GM12878 (cell line): ENCODE data around the gene SHISA9. TPM values are rescaled to one million over a fixed set of nuclear protein-coding genes. Genes with fewer than 3 reads are reported as not detected.

Source experiments
- ATAC-seq: fragments of 200-7000 bp; cut with Tn5 transposase; 3 replicates; pipeline ENCODE4 v1.9.1; 2020; ENCODE audit warnings: mild to moderate bottlenecking, moderate library complexity
- BruUV-seq: library from RNA; stranded (reverse); fragments of 400-500 nt; replicated peaks from 2 replicates; lab custom pipeline; 2021; lab: Mats Ljungman, UMichigan
- CTCF ChIA-PET: fragments of 300-600 bp; sonication (Branson Sonifier 250); formaldehyde crosslinking; extraction: SDS; loops from one replicate; lab custom pipeline; 2021; ENCODE audit warnings: inconsistent platforms; lab: Yijun Ruan, JAX
- POLR2A ChIA-PET: fragments of 350-600 bp; formaldehyde crosslinking; extraction: SDS; loops from one replicate; lab custom pipeline; 2021; ENCODE audit warnings: inconsistent platforms; lab: Charles Lee
- RAD21 ChIA-PET: fragments of 300-600 bp; sonication (Branson Sonifier 250); formaldehyde crosslinking; loops from one replicate; lab custom pipeline; 2023; ENCODE audit warnings: antibody characterized with exemption; ENCODE audit not compliant: unreplicated experiment; lab: Charles Lee
- SMC1A ChIA-PET: fragments of 300-600 bp; sonication (Branson Sonifier 250); formaldehyde crosslinking; loops from one replicate; lab custom pipeline; 2023; ENCODE audit not compliant: unreplicated experiment, uncharacterized antibody; lab: Charles Lee
- DNase-seq: peaks from one replicate; pipeline ENCODE4 v3.0.0-alpha.2; 2011; ENCODE audit warnings: low read depth, low spot score
- FAIRE-seq: peaks from 3 replicates; lab custom pipeline; 2011; peaks lifted over from hg19 to GRCh38; lab: Jason Lieb, UNC
- H2AFZ ChIP-seq: 2 replicates; pipeline ENCODE4 v1.6.0; 2011; ENCODE audit warnings: low read depth, low read length, control low read depth; ENCODE audit not compliant: control insufficient read depth
- H3K27ac ChIP-seq: 2 replicates; pipeline ENCODE4 v1.5.1; 2011; ENCODE audit warnings: control low read depth; ENCODE audit not compliant: control insufficient read depth, insufficient read depth
- H3K27me3 ChIP-seq, 2 experiments: replicated peaks in 1 of 2; 2 replicates each; pipeline versions ENCODE4 v1.6.0 to v1.6.1; 2011; ENCODE audit warnings: low read length in 1 of 2; ENCODE audit not compliant: control insufficient read depth in 2 of 2, insufficient read depth in 2 of 2
- H3K36me3 ChIP-seq, 2 experiments: 2 replicates each; pipeline ENCODE4 v1.5.1; 2011; ENCODE audit warnings: low read length in 1 of 2; ENCODE audit not compliant: control insufficient read depth in 2 of 2, insufficient read depth in 2 of 2
- H3K4me1 ChIP-seq: 2 replicates; pipeline ENCODE4 v1.6.1; 2011; ENCODE audit warnings: mild to moderate bottlenecking, low read length, moderate library complexity, mixed read lengths; ENCODE audit not compliant: control insufficient read depth, insufficient read depth
- H3K4me2 ChIP-seq: 2 replicates; pipeline ENCODE4 v1.6.0; 2011; ENCODE audit warnings: control low read depth; ENCODE audit not compliant: control insufficient read depth, insufficient read depth
- H3K4me3 ChIP-seq: fragments of 200-600 bp; sonication (generic); 2 replicates; pipeline ENCODE4 v1.5.1; 2016
- H3K79me2 ChIP-seq: 2 replicates; pipeline ENCODE4 v1.6.0; 2011; ENCODE audit warnings: low read length; ENCODE audit not compliant: control insufficient read depth, insufficient read depth
- H3K9ac ChIP-seq: 2 replicates; pipeline ENCODE4 v1.8.0; 2011; ENCODE audit warnings: low read length, control low read depth, mixed read lengths; ENCODE audit not compliant: control insufficient read depth, insufficient read depth
- H3K9me3 ChIP-seq: replicated peaks from 3 replicates; pipeline ENCODE4 v1.5.1; 2011; ENCODE audit warnings: mild to moderate bottlenecking, low read length; ENCODE audit not compliant: control insufficient read depth, insufficient read depth
- H4K20me1 ChIP-seq: 2 replicates; pipeline ENCODE4 v1.6.0; 2011; ENCODE audit not compliant: control insufficient read depth, insufficient read depth
- EP300 ChIP-seq, 2 experiments: fragments of 150-350 bp in 1 of 2; IDR thresholded peaks; 2 replicates each; pipeline ENCODE4 v1.6.1; 2011 to 2012; ENCODE audit warnings: low read depth in 2 of 2, low read length in 2 of 2, borderline replicate concordance in 1 of 2, improper control_type of control experiment in 1 of 2, inconsistent platforms in 1 of 2; ENCODE audit not compliant: control insufficient read depth in 1 of 2
- ESRRA ChIP-seq: IDR thresholded peaks from 2 replicates; pipeline ENCODE4 v1.6.1; 2012; ENCODE audit warnings: mild to moderate bottlenecking, low read length, improper control_type of control experiment
- FOS ChIP-seq: IDR thresholded peaks from 3 replicates; pipeline ENCODE4 v1.6.1; 2011; ENCODE audit warnings: borderline replicate concordance; ENCODE audit not compliant: insufficient read length; ENCODE audit errors: extremely low read depth
- GATAD2B ChIP-seq: fragments of 450-650 bp; conservative IDR thresholded peaks from 2 replicates; pipeline ENCODE4 v1.6.1; 2017; ENCODE audit warnings: low read depth, mild to moderate bottlenecking, moderate library complexity
- KLF5 ChIP-seq: fragments of 450-650 bp; IDR thresholded peaks from 2 replicates; pipeline ENCODE4 v1.6.1; 2014; ENCODE audit warnings: mild to moderate bottlenecking; ENCODE audit not compliant: partially characterized antibody
- POLR2A ChIP-seq: IDR thresholded peaks from 2 replicates; pipeline ENCODE4 v1.6.1; 2011; ENCODE audit warnings: low read depth, mild to moderate bottlenecking, low read length
- RELA ChIP-seq: fragments of 450-650 bp; IDR thresholded peaks from 2 replicates; pipeline ENCODE4 v1.8.0; 2014; ENCODE audit warnings: borderline replicate concordance; ENCODE audit not compliant: partially characterized antibody
- SMAD1 ChIP-seq: fragments of 450-650 bp; IDR thresholded peaks from 2 replicates; pipeline ENCODE4 v1.6.1; 2018; ENCODE audit warnings: mild to moderate bottlenecking, low read depth; ENCODE audit not compliant: partially characterized antibody
- SREBF1 ChIP-seq: IDR thresholded peaks from 2 replicates; pipeline ENCODE4 v1.6.1; 2012; ENCODE audit warnings: mild to moderate bottlenecking, low read length
- SRF ChIP-seq, 2 experiments: IDR thresholded peaks; 2 replicates each; pipeline ENCODE4 v1.6.1; 2011; ENCODE audit warnings: low read depth in 2 of 2, low read length in 2 of 2, mild to moderate bottlenecking in 1 of 2, moderate library complexity in 1 of 2
- SUZ12 ChIP-seq: fragments of 200-600 bp; sonication (generic); IDR thresholded peaks from one replicate; pipeline ENCODE4 v1.6.1; 2018; ENCODE audit warnings: antibody characterized with exemption, mild to moderate bottlenecking; ENCODE audit not compliant: unreplicated experiment
- ZNF622 ChIP-seq: fragments of 450-650 bp; IDR thresholded peaks from 2 replicates; pipeline ENCODE4 v1.6.1; 2017; ENCODE audit warnings: mild to moderate bottlenecking, inconsistent platforms
- WGBS: methylation state at CpG from one replicate; pipeline ENCODE4 v1.1.6; 2016; ENCODE audit warnings: low lambda C conversion rate; ENCODE audit not compliant: insufficient replicate concordance, insufficient coverage; ENCODE audit errors: missing lambda C conversion rate; 5-methylcytosine and 5-hydroxymethylcytosine counted together
- in situ Hi-C: fragments of 300-500 bp; cut with MboI; formaldehyde crosslinking; loops from 9 replicates; pipeline ENCODE4 v1.14.3; 2018; ENCODE audit warnings: mixed read lengths
- intact Hi-C: fragments of 100-400 bp; cut with micrococcal nuclease; formaldehyde crosslinking; loops from one replicate; pipeline ENCODE4 v1.14.2; 2022; ENCODE audit not compliant: unreplicated experiment
- polyA plus RNA-seq, 11 experiments: library from polyadenylated mRNA; depleted of rRNA in 4 of 11; unstranded in 6 of 11; stranded (reverse) in 5 of 11; fragments of >200 nt; fragmentation: Nextera tagmentation in 4 of 11; fragmentation: Illumina TruSeq in 1 of 11; extraction: Ambion mirVana in 4 of 11; extraction: Trizol in 1 of 11; gene quantifications; 1 replicate in 1 of 11; 2 replicates in 10 of 11; pipeline versions ENCODE4 v1.2.1 to v1.2.3, GENCODE V29; 2011 to 2016; ENCODE audit warnings: inconsistent platforms in 2 of 11, missing spikeins in 2 of 11, low read depth in 1 of 11
- total RNA-seq, 4 experiments: library from RNA; depleted of rRNA in 3 of 4; stranded (reverse); fragments of >200 nt in 3 of 4; fragmentation: Illumina TruSeq in 1 of 4; extraction: Trizol in 1 of 4; gene quantifications; 2 replicates each; pipeline versions ENCODE4 v1.2.1 to v1.2.3, GENCODE V29; 2013 to 2021
- TF ChIP-seq, protein P1 (sequence below): IDR thresholded peaks from 2 replicates; pipeline ENCODE4 v1.6.1; 2012; ENCODE audit warnings: low read depth, low read length, improper control_type of control experiment
- TF ChIP-seq, protein P2 (sequence below): fragments of 450-650 bp; formaldehyde crosslinking; IDR thresholded peaks from 2 replicates; pipeline ENCODE4 v1.4.0; 2020; ENCODE audit warnings: mild to moderate bottlenecking, moderate library complexity
- TF ChIP-seq, protein P3 (sequence below): fragments of 450-650 bp; IDR thresholded peaks from 2 replicates; pipeline ENCODE4 v1.6.1; 2017; ENCODE audit warnings: mild to moderate bottlenecking
- TF ChIP-seq, protein P4 (sequence below): IDR thresholded peaks from 2 replicates; pipeline ENCODE4 v1.6.1; 2011; ENCODE audit warnings: mild to moderate bottlenecking, low read depth, low read length, moderate library complexity; ENCODE audit not compliant: insufficient replicate concordance

SHISA9 gene
- total and polyA plus RNA-seq, 10 of the 15 experiments (the other 5 are each of a cell fraction or from before 2014, with no cell fraction given): 0.03 to 25.5 (median 0.07) TPM

DNA sequence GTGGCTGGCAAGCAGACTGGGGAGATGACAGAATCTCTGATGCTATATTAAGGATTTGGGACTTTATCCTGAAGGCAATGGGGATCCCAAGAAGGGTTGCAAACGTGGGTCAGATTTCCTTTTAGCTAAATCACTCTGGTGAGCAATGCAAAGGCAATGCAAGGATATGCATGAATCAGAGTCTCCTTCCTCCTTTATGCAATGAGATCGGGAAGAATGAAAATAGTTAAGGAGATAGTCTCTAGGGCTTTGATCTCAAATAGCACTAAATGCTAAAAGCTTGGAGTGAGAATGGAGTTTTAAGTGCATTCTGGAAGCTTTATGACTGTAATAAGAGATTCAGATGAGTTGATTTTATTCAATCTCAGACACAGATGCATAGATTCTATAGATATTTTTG, 27.2 kb upstream of the SHISA9 start:
- ChIA-PET POLR2A (no interaction called here), SMC1A (interaction anchor here (0.6 to 1.1 kb wide), 2 partner anchors 10 to 579 kb away, joined by 3 read pairs; no protein-coding TSS in a partner anchor), RAD21 (no interaction called here), CTCF (no interaction called here)
- Histone ChIP-seq H4K20me1 (no peaks in the 10 kb centered on the region), H2AFZ (no peak overlapping the region), H3K79me2 (no peaks in the 10 kb centered on the region), H3K9ac (no peak overlapping the region), H3K27ac (no peak overlapping the region), H3K36me3 (no peaks in the 10 kb centered on the region), H3K4me2 (no peak overlapping the region), H3K27me3 (no peaks in the 10 kb centered on the region), H3K4me3 (no peak overlapping the region), H3K9me3 (no peaks in the 10 kb centered on the region), H3K4me1 (no peaks in the 10 kb centered on the region)
- no peak for DNase-seq
- WGBS: 44% methylated on average over 2 of the region's 2 CpGs
- no peak for FAIRE-seq
- BruUV-seq: no TSS peak
- intact Hi-C loops (no loop called here), in situ Hi-C loops (no loop called here)
- ATAC-seq: no peak
- TF ChIP-seq, protein P1, sequence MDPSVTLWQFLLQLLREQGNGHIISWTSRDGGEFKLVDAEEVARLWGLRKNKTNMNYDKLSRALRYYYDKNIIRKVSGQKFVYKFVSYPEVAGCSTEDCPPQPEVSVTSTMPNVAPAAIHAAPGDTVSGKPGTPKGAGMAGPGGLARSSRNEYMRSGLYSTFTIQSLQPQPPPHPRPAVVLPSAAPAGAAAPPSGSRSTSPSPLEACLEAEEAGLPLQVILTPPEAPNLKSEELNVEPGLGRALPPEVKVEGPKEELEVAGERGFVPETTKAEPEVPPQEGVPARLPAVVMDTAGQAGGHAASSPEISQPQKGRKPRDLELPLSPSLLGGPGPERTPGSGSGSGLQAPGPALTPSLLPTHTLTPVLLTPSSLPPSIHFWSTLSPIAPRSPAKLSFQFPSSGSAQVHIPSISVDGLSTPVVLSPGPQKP: no peak
- TF ChIP-seq KLF5: no peak
- no peak for TF ChIP-seq SMAD1
- no peak for TF ChIP-seq SUZ12
- no peak for TF ChIP-seq EP300 (IDR thresholded peaks at IDR 0.05; ENCODE audit: borderline replicate concordance in 1 of 2, control insufficient read depth in 1 of 2, low read depth in 2 of 2, low read length in 2 of 2)
- TF ChIP-seq, protein P2, sequence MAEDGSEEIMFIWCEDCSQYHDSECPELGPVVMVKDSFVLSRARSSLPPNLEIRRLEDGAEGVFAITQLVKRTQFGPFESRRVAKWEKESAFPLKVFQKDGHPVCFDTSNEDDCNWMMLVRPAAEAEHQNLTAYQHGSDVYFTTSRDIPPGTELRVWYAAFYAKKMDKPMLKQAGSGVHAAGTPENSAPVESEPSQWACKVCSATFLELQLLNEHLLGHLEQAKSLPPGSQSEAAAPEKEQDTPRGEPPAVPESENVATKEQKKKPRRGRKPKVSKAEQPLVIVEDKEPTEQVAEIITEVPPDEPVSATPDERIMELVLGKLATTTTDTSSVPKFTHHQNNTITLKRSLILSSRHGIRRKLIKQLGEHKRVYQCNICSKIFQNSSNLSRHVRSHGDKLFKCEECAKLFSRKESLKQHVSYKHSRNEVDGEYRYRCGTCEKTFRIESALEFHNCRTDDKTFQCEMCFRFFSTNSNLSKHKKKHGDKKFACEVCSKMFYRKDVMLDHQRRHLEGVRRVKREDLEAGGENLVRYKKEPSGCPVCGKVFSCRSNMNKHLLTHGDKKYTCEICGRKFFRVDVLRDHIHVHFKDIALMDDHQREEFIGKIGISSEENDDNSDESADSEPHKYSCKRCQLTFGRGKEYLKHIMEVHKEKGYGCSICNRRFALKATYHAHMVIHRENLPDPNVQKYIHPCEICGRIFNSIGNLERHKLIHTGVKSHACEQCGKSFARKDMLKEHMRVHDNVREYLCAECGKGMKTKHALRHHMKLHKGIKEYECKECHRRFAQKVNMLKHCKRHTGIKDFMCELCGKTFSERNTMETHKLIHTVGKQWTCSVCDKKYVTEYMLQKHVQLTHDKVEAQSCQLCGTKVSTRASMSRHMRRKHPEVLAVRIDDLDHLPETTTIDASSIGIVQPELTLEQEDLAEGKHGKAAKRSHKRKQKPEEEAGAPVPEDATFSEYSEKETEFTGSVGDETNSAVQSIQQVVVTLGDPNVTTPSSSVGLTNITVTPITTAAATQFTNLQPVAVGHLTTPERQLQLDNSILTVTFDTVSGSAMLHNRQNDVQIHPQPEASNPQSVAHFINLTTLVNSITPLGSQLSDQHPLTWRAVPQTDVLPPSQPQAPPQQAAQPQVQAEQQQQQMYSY: no peak
- no peak for TF ChIP-seq POLR2A
- no peak for TF ChIP-seq RELA
- no peak for TF ChIP-seq SRF (IDR thresholded peaks at IDR 0.05; ENCODE audit: low read depth in 2 of 2, low read length in 2 of 2)
- no peak for TF ChIP-seq SREBF1
- no peak for TF ChIP-seq ZNF622
- TF ChIP-seq, protein P3, sequence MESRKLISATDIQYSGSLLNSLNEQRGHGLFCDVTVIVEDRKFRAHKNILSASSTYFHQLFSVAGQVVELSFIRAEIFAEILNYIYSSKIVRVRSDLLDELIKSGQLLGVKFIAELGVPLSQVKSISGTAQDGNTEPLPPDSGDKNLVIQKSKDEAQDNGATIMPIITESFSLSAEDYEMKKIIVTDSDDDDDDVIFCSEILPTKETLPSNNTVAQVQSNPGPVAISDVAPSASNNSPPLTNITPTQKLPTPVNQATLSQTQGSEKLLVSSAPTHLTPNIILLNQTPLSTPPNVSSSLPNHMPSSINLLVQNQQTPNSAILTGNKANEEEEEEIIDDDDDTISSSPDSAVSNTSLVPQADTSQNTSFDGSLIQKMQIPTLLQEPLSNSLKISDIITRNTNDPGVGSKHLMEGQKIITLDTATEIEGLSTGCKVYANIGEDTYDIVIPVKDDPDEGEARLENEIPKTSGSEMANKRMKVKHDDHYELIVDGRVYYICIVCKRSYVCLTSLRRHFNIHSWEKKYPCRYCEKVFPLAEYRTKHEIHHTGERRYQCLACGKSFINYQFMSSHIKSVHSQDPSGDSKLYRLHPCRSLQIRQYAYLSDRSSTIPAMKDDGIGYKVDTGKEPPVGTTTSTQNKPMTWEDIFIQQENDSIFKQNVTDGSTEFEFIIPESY: no peak
- TF ChIP-seq ESRRA: no peak
- no peak for TF ChIP-seq FOS
- no peak for TF ChIP-seq GATAD2B
- TF ChIP-seq, protein P4, sequence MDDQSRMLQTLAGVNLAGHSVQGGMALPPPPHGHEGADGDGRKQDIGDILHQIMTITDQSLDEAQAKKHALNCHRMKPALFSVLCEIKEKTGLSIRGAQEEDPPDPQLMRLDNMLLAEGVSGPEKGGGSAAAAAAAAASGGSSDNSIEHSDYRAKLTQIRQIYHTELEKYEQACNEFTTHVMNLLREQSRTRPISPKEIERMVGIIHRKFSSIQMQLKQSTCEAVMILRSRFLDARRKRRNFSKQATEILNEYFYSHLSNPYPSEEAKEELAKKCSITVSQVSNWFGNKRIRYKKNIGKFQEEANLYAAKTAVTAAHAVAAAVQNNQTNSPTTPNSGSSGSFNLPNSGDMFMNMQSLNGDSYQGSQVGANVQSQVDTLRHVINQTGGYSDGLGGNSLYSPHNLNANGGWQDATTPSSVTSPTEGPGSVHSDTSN: no peak
